Natural killer cell (primary cell): ENCODE measurements around the gene GULP1. TPM values are rescaled to one million over a fixed set of nuclear protein-coding genes. Genes with fewer than 3 reads are reported as not detected.

Experiments used
- ATAC-seq, 3 donors: fragments of 150-1000 bp in 2 of 3; fragments of 200-7000 bp in 1 of 3; cut with Tn5 transposase; 1 replicate in 1 of 3; 2 replicates in 2 of 3; pipeline ENCODE4 v1.10.0; 2021; ENCODE audit warnings: mild to moderate bottlenecking in 2 of 3, moderate library complexity in 2 of 3
- DNase-seq, 2 donors: peaks; one replicate each; pipeline versions ENCODE4 v3.0.0 to v3.0.0-alpha.2; 2013 to 2021; ENCODE audit warnings: mixed read lengths in 1 of 2
- H3K27ac ChIP-seq: one replicate; pipeline ENCODE4 v1.5.1; 2013; ENCODE audit warnings: mild to moderate bottlenecking, low read length
- H3K27me3 ChIP-seq: one replicate; pipeline ENCODE4 v1.6.1; 2013; ENCODE audit warnings: low read length; ENCODE audit not compliant: control insufficient read depth, insufficient read depth
- H3K36me3 ChIP-seq: one replicate; pipeline ENCODE4 v1.6.1; 2013; ENCODE audit warnings: low read length; ENCODE audit not compliant: control insufficient read depth, insufficient read depth
- H3K4me1 ChIP-seq: one replicate; pipeline ENCODE4 v1.6.1; 2013; ENCODE audit warnings: low read length; ENCODE audit not compliant: control insufficient read depth, insufficient read depth
- H3K4me3 ChIP-seq: one replicate; pipeline ENCODE4 v1.5.1; 2013; ENCODE audit warnings: low read length
- H3K9me3 ChIP-seq: one replicate; pipeline ENCODE4 v1.6.1; 2013; ENCODE audit warnings: low read length; ENCODE audit not compliant: control insufficient read depth, insufficient read depth
- H3K27ac Mint-ChIP-seq, 2 donors: one replicate each; pipeline ENCODE4 v1.8.0; 2022; ENCODE audit warnings: mild to moderate bottlenecking in 2 of 2, mixed read lengths in 2 of 2, moderate library complexity in 1 of 2
- H3K27me3 Mint-ChIP-seq, 2 donors: one replicate each; pipeline ENCODE4 v1.8.0; 2022; ENCODE audit warnings: low read depth in 2 of 2, mixed read lengths in 2 of 2
- H3K36me3 Mint-ChIP-seq: one replicate; pipeline ENCODE4 v1.8.0; 2022; ENCODE audit warnings: mixed read lengths
- H3K4me1 Mint-ChIP-seq, 2 donors: one replicate each; pipeline ENCODE4 v1.8.0; 2022; ENCODE audit warnings: mixed read lengths in 2 of 2
- H3K4me3 Mint-ChIP-seq: one replicate; pipeline ENCODE4 v1.8.0; 2022; ENCODE audit warnings: mild to moderate bottlenecking, moderate library complexity, mixed read lengths
- H3K9me3 Mint-ChIP-seq, 2 donors: one replicate each; pipeline ENCODE4 v1.8.0; 2022; ENCODE audit warnings: mixed read lengths in 2 of 2
- WGBS: methylation state at CpG from one replicate; pipeline ENCODE4 v1.1.7; 2013; ENCODE audit warnings: missing lambda C conversion rate; ENCODE audit not compliant: insufficient coverage; 5-methylcytosine and 5-hydroxymethylcytosine counted together
- intact Hi-C: fragments of 100-400 bp; cut with micrococcal nuclease; formaldehyde crosslinking; loops from one replicate; pipeline ENCODE4 v1.14.2; 2022
- total RNA-seq, 4 donors: library from RNA; stranded (reverse); fragments of 120-200 nt in 1 of 4; gene quantifications; one replicate each; pipeline versions ENCODE4 v1.2.3 to v1.2.4, GENCODE V29; 2013 to 2022
- TF ChIP-seq, protein P1 (sequence below): fragments of 200-600 bp; IDR thresholded peaks from one replicate; pipeline ENCODE4 v1.8.0; 2022; ENCODE audit warnings: antibody characterized with exemption

The GULP1 gene
- total RNA-seq, 3 donors from 2014 or later (not counting 1 experiment from before 2014, with no cell fraction given): not detected

DNA sequence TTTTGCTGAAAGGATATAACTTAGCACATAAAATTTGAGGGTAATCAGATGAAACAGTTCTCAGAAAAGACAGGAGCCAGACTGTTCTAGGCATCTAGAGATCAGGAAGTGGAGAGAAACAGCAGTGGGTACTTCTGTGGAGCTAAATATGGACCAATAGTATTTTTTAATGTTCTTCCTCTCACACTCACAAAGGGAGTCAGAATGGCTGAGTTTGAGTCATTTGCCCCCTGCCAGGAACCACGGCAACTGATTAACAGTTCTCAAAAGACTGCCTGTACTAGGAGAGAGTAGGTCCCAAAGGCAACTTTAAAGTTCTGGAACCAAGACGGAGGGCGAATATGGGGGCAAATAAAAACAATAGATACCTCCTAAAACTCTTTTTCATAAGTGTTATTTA is 107.5 kb downstream of the GULP1 start:
- no peak overlapping the region for H3K27ac Mint-ChIP-seq
- intact Hi-C loops: no loop called here
- peaks cover 5% of the 10 kb centered on the region for H3K36me3 Mint-ChIP-seq
- WGBS: 74% methylated on average over 2 of the region's 3 CpGs
- ATAC-seq: no peak
- H3K4me3 ChIP-seq: no peak overlapping the region
- no peaks in the 10 kb centered on the region for H3K36me3 ChIP-seq
- H3K4me3 Mint-ChIP-seq: no peak overlapping the region
- H3K27ac ChIP-seq: no peak overlapping the region
- no peaks in the 10 kb centered on the region for H3K27me3 ChIP-seq
- H3K9me3 Mint-ChIP-seq: peaks cover 6 to 20% of the 10 kb centered on the region in 2 donors
- DNase-seq: no peak
- TF ChIP-seq, protein P1, sequence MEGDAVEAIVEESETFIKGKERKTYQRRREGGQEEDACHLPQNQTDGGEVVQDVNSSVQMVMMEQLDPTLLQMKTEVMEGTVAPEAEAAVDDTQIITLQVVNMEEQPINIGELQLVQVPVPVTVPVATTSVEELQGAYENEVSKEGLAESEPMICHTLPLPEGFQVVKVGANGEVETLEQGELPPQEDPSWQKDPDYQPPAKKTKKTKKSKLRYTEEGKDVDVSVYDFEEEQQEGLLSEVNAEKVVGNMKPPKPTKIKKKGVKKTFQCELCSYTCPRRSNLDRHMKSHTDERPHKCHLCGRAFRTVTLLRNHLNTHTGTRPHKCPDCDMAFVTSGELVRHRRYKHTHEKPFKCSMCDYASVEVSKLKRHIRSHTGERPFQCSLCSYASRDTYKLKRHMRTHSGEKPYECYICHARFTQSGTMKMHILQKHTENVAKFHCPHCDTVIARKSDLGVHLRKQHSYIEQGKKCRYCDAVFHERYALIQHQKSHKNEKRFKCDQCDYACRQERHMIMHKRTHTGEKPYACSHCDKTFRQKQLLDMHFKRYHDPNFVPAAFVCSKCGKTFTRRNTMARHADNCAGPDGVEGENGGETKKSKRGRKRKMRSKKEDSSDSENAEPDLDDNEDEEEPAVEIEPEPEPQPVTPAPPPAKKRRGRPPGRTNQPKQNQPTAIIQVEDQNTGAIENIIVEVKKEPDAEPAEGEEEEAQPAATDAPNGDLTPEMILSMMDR: no peak
- H3K4me1 ChIP-seq: no peaks in the 10 kb centered on the region
- no peaks in the 10 kb centered on the region for H3K4me1 Mint-ChIP-seq
- H3K27me3 Mint-ChIP-seq: no peaks in the 10 kb centered on the region
- H3K9me3 ChIP-seq: peaks cover 10% of the 10 kb centered on the region

DNA sequence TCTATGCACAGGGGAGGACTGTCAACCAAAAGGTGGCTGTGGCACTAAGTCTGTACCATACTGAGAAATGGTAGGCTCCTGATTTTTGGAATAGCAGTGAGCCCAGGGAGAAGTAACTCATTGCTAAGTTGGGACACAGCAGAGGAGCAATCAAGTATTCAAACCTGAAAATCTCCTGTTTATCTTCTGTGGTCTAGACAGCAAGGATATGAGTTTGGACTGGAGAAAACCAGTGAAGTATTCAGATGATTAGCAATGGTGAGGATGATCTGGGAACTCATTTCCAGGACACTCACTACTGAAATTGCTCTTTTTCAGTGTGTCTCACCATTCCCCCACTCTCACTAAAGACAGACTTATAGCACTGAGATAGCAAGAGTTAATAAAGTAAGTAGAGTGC is 112.0 kb downstream of the GULP1 start:
- H3K27me3 ChIP-seq: no peaks in the 10 kb centered on the region
- Mint-ChIP-seq H3K4me1 (no peaks in the 10 kb centered on the region), H3K4me3 (no peak overlapping the region), H3K27ac (no peak overlapping the region), H3K36me3 (peaks cover 8% of the 10 kb centered on the region), H3K9me3 (peaks cover 11 to 20% of the 10 kb centered on the region in 2 donors), H3K27me3 (no peaks in the 10 kb centered on the region)
- no peak for DNase-seq
- no peak for ATAC-seq
- peaks cover 18% of the 10 kb centered on the region for H3K9me3 ChIP-seq
- TF ChIP-seq, protein P1: no peak
- H3K4me1 ChIP-seq: no peaks in the 10 kb centered on the region
- H3K4me3 ChIP-seq: no peak overlapping the region
- intact Hi-C loops: no loop called here
- no peak overlapping the region for H3K27ac ChIP-seq
- H3K36me3 ChIP-seq: no peaks in the 10 kb centered on the region

DNA sequence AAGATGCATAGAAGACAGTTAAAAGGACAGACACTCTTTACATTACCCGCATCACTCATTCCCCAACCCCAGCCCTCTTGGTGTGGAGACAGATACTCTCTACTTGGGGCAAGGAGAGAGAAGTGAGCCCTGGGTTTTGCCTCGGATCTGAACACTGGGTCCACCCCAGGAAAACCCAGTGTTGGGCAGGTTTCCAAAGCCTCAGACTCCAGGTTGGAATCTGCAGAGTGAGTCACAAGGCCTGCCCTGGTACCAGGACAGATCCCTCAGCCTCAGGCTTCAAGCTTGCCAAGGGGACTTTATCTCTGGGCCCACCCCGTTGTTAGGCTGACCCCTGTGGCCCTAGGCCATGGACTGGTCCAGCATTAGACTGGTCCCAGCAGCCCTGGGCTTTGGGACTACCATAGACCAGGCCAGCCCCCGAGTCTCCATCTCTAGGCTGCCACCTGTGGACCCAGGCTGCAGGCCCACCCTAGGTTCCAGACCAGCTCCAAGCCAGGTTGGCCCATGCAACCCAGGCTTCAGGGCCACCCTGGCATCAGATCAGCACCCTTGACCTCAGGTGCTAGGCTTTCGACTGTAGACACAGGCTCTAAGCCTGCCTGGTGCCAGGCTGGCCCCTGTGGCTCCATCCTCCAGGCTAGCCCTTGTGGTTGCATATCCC is 112.8 kb downstream of the GULP1 start:
- WGBS: 67% methylated on average over 4 of the region's 5 CpGs
- Histone ChIP-seq H3K9me3 (peaks cover 18% of the 10 kb centered on the region), H3K4me1 (no peaks in the 10 kb centered on the region), H3K36me3 (no peaks in the 10 kb centered on the region), H3K4me3 (no peak overlapping the region), H3K27me3 (no peaks in the 10 kb centered on the region), H3K27ac (no peak overlapping the region)
- TF ChIP-seq, protein P1: no peak
- no peak for ATAC-seq
- no peak overlapping the region for H3K4me3 Mint-ChIP-seq
- no peak for DNase-seq
- H3K9me3 Mint-ChIP-seq: peaks cover 11 to 21% of the 10 kb centered on the region in 2 donors
- no peaks in the 10 kb centered on the region for H3K27me3 Mint-ChIP-seq
- peaks cover 8% of the 10 kb centered on the region for H3K36me3 Mint-ChIP-seq
- H3K4me1 Mint-ChIP-seq: no peaks in the 10 kb centered on the region
- H3K27ac Mint-ChIP-seq: no peak overlapping the region
- intact Hi-C loops: no loop called here

DNA sequence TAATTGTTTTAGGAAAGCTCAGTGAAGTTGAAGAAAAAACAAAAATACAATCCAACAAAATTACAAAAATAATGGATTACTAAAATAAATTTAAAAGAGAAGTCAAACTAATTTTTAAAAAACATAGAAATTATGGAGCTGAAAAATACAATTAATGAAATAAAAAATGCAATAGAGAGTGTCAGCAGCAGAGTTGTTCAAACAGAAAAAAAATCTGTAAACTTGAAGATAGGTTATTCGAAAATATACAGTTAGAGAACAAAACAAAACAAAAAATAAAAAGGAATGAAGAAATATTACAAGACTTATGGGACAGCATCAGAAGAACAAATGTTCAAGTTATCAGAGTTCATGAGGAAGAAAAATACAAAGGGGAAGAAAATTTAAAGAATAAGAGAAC is 114.7 kb downstream of the GULP1 start:
- H3K4me3 ChIP-seq: no peak overlapping the region
- ATAC-seq (no peak), DNase-seq (no peak)
- Mint-ChIP-seq H3K36me3 (peaks cover 8% of the 10 kb centered on the region), H3K4me1 (no peaks in the 10 kb centered on the region), H3K9me3 (peaks cover 11 to 15% of the 10 kb centered on the region in 2 donors), H3K4me3 (no peak overlapping the region), H3K27ac (no peak overlapping the region), H3K27me3 (no peaks in the 10 kb centered on the region)
- 100% methylated on average over 1 of the region's 1 CpG for whole genome bisulfite sequencing
- H3K27me3 ChIP-seq: no peaks in the 10 kb centered on the region
- intact Hi-C loops: no loop called here
- no peaks in the 10 kb centered on the region for H3K36me3 ChIP-seq
- TF ChIP-seq, protein P1: no peak
- peaks cover 18% of the 10 kb centered on the region for H3K9me3 ChIP-seq
- no peaks in the 10 kb centered on the region for H3K4me1 ChIP-seq
- H3K27ac ChIP-seq: no peak overlapping the region
